Measurements from ENCODE around the gene CLDN1. TPM values are rescaled to one million over a fixed set of nuclear protein-coding genes. Genes with fewer than 3 reads are reported as not detected.
A peak's percentile ranks its signal among the peaks of the same experiment; 100 is the strongest.

The CLDN1 gene
- total and polyA plus RNA-seq, 2 donors from 2014 or later = 6.2 to 86.0 TPM

DNA sequence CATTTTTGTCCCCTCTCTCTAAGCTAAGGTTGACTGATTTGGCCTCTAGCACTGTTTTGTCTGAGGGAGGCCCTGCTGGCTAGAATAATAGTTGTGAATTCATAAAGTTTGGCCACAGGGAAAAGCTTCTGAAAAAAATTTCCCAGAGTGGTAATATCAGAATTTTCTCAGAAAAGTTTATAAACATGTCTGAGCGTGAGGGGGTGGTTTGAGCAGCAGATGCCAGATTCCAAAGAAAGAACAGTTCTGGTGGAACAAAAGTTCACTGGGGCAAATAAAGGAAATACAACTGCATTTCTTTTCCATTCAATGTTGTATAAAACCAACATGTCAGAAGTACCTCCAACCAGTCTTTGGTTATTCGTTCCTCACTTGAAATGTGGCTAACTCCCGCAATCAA, 61.2 kb downstream of the CLDN1 start:
- DNase-seq = peak in 1 of 5 donors; percentile 3
- H3K4me3 ChIP-seq (ENCODE audit: low read length in 3 of 3) = no peak overlapping the region
- TF ChIP-seq CTCF (IDR thresholded peaks at IDR 0.05; ENCODE audit: borderline replicate concordance, extremely low read depth, insufficient read depth) = no peak
- H3K4me1 ChIP-seq (ENCODE audit: control insufficient read depth in 2 of 3, insufficient read depth in 2 of 3, low read depth in 1 of 3, low read length in 3 of 3) = peaks cover 0 to 10% (median 6%) of the 10 kb centered on the region in 3 donors
- H3K27ac ChIP-seq (ENCODE audit: low read depth in 2 of 2, low read length in 2 of 2) = peak overlapping the region in 1 of 2 donors; percentile 7
- no peak overlapping the region for H3K9ac ChIP-seq (ENCODE audit: low read length in 3 of 3)
- H3K9me3 ChIP-seq (ENCODE audit: control insufficient read depth in 2 of 3, insufficient read depth in 1 of 3, low read length in 3 of 3) = no peaks in the 10 kb centered on the region
- no peak for FAIRE-seq
- no peaks in the 10 kb centered on the region for H3K27me3 ChIP-seq (ENCODE audit: control insufficient read depth, insufficient read depth, low read length)
- intact Hi-C loops (cut with DNase I) = no loop called here
- no peaks in the 10 kb centered on the region for H3K36me3 ChIP-seq (ENCODE audit: control insufficient read depth in 2 of 3, insufficient read depth in 3 of 3, low read length in 3 of 3)

DNA sequence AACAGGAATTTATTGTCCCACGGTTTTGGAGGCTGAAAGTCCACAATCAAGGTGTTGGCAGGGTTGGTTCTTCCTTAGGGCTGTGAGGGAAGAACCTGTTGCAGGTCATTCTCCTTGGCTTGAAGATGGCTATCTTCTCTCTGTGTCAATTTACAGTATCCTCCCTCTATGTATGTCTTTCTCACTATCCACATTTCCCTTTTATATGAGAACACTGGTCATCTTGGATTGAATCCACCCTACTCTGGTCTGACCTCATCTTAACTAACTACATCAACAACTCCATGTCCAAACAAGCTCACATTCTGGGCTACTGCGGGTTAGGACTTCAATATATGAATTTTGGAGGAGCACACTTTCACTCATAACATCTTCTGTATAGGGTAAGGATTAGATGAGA, 61.9 kb downstream of the CLDN1 start:
- DNase-seq = no peak
- FAIRE-seq = no peak
- peaks cover 0 to 10% (median 6%) of the 10 kb centered on the region in 3 donors for H3K4me1 ChIP-seq (ENCODE audit: control insufficient read depth in 2 of 3, insufficient read depth in 2 of 3, low read depth in 1 of 3, low read length in 3 of 3)

GRCh38 chr3:190258634-190259033, 63.6 kb downstream of the CLDN1 start:
- Histone ChIP-seq H3K27me3 (ENCODE audit: control insufficient read depth, insufficient read depth, low read length) (no peaks in the 10 kb centered on the region), H3K4me1 (ENCODE audit: control insufficient read depth in 2 of 3, insufficient read depth in 2 of 3, low read depth in 1 of 3, low read length in 3 of 3) (peaks cover 0 to 10% (median 6%) of the 10 kb centered on the region in 3 donors), H3K27ac (ENCODE audit: low read depth in 2 of 2, low read length in 2 of 2) (no peak overlapping the region), H3K9ac (ENCODE audit: low read length in 3 of 3) (no peak overlapping the region), H3K4me3 (ENCODE audit: low read length in 3 of 3) (no peak overlapping the region), H3K9me3 (ENCODE audit: control insufficient read depth in 2 of 3, insufficient read depth in 1 of 3, low read length in 3 of 3) (no peaks in the 10 kb centered on the region), H3K36me3 (ENCODE audit: control insufficient read depth in 2 of 3, insufficient read depth in 3 of 3, low read length in 3 of 3) (no peaks in the 10 kb centered on the region)
- peak in 4 of 5 donors; percentile 57 to 83 (median 70) for DNase-seq
- TF ChIP-seq CTCF (IDR thresholded peaks at IDR 0.05; ENCODE audit: borderline replicate concordance, extremely low read depth, insufficient read depth) = no peak
- no peak for FAIRE-seq
- intact Hi-C loops (cut with DNase I) = no loop called here

More for the DNA sequence above, 61.9 kb downstream of the CLDN1 start:
- H3K27me3 ChIP-seq (ENCODE audit: control insufficient read depth, insufficient read depth, low read length) = no peaks in the 10 kb centered on the region
- no peak for TF ChIP-seq CTCF (IDR thresholded peaks at IDR 0.05; ENCODE audit: borderline replicate concordance, extremely low read depth, insufficient read depth)
- intact Hi-C loops (cut with DNase I) = no loop called here
- no peaks in the 10 kb centered on the region for H3K36me3 ChIP-seq (ENCODE audit: control insufficient read depth in 2 of 3, insufficient read depth in 3 of 3, low read length in 3 of 3)
- no peak overlapping the region for H3K4me3 ChIP-seq (ENCODE audit: low read length in 3 of 3)
- H3K9ac ChIP-seq (ENCODE audit: low read length in 3 of 3) = no peak overlapping the region
- no peak overlapping the region for H3K27ac ChIP-seq (ENCODE audit: low read depth in 2 of 2, low read length in 2 of 2)
- H3K9me3 ChIP-seq (ENCODE audit: control insufficient read depth in 2 of 3, insufficient read depth in 1 of 3, low read length in 3 of 3) = no peaks in the 10 kb centered on the region

Other genes starting within 250 kb of the CLDN1 start
- 103 TPM for gene P3H2, start 201.5 kb downstream of the CLDN1 start, total RNA-seq
- 57.2 TPM for gene P3H2, start 201.5 kb downstream of the CLDN1 start, polyA plus RNA-seq (ENCODE audit: insufficient read depth, low read depth, low replicate concordance)
- 27.3 TPM for gene CLDN16, start 65.7 kb upstream of the CLDN1 start, total RNA-seq
- gene CLDN16, start 65.7 kb upstream of the CLDN1 start, polyA plus RNA-seq (ENCODE audit: insufficient read depth, low read depth, low replicate concordance) = 28.4 TPM
- not detected for gene TMEM207, start 127.5 kb upstream of the CLDN1 start, total RNA-seq
- 21.2 TPM for gene TMEM207, start 127.5 kb upstream of the CLDN1 start, polyA plus RNA-seq (ENCODE audit: insufficient read depth, low read depth, low replicate concordance)
- gene IL1RAP, start 191.6 kb upstream of the CLDN1 start, total RNA-seq = 10.0 TPM
- gene IL1RAP, start 191.6 kb upstream of the CLDN1 start, polyA plus RNA-seq (ENCODE audit: insufficient read depth, low read depth, low replicate concordance) = 1.7 TPM

Data from kidney (tissue), 14 donors.